Measurements from ENCODE around the gene FLII. TPM values are rescaled to one million over a fixed set of nuclear protein-coding genes. Genes with fewer than 3 reads are reported as not detected.

The FLII gene
- total RNA-seq, 2 donors from 2014 or later, result 299 to 335 TPM

- Mint-ChIP-seq H3K4me1 (peaks cover 5% of the 10 kb centered on the region), H3K27me3 (ENCODE audit: insufficient read depth) (no peaks in the 10 kb centered on the region), H3K27ac (peak overlapping the region; percentile 66), H3K9me3 (no peaks in the 10 kb centered on the region), H3K4me3 (no peak overlapping the region), H3K36me3 (ENCODE audit: low read depth) (peaks cover 41% of the 10 kb centered on the region)
- no peak for DNase-seq
- Histone ChIP-seq H3K4me3 (ENCODE audit: low read length) (no peak overlapping the region), H3K9me3 (ENCODE audit: control insufficient read depth, low read length) (no peaks in the 10 kb centered on the region), H3K4me1 (ENCODE audit: control insufficient read depth, insufficient read depth, low read length) (peaks cover 4% of the 10 kb centered on the region), H3K36me3 (ENCODE audit: control insufficient read depth, insufficient read depth, low read length) (peaks cover 70% of the 10 kb centered on the region), H3K27me3 (ENCODE audit: control insufficient read depth, insufficient read depth, low read length, poor library complexity, severe bottlenecking) (no peaks in the 10 kb centered on the region), H3K27ac (ENCODE audit: low read depth, low read length) (no peak overlapping the region), H3K9ac (ENCODE audit: extremely low read depth, low read length, poor library complexity, severe bottlenecking) (no peak overlapping the region)
- TF ChIP-seq CTCF (conservative IDR thresholded peaks at IDR 0.05), result no peak
- 91 to 94% methylated on average over 9 to 19 of the region's 19 CpGs for WGBS, 2 experiments (ENCODE audit: insufficient coverage in 1 of 2, insufficient read length in 1 of 2)
These were observed 50.4 kb downstream of the FLII start for GRCh38 chr17:18208092-18208491.

- H3K36me3 ChIP-seq (ENCODE audit: control insufficient read depth, insufficient read depth, low read length), result peaks cover 70% of the 10 kb centered on the region
- no peak overlapping the region for H3K4me3 Mint-ChIP-seq
- no peak overlapping the region for H3K9ac ChIP-seq (ENCODE audit: extremely low read depth, low read length, poor library complexity, severe bottlenecking)
- no peaks in the 10 kb centered on the region for H3K9me3 Mint-ChIP-seq
- no peak for DNase-seq
- no peak for TF ChIP-seq CTCF (conservative IDR thresholded peaks at IDR 0.05)
- no peaks in the 10 kb centered on the region for H3K27me3 Mint-ChIP-seq (ENCODE audit: insufficient read depth)
- H3K27ac Mint-ChIP-seq, result no peak overlapping the region
- H3K27ac ChIP-seq (ENCODE audit: low read depth, low read length), result no peak overlapping the region
- no peaks in the 10 kb centered on the region for H3K9me3 ChIP-seq (ENCODE audit: control insufficient read depth, low read length)
- peaks cover 11% of the 10 kb centered on the region for H3K4me1 ChIP-seq (ENCODE audit: control insufficient read depth, insufficient read depth, low read length)
- peaks cover 10% of the 10 kb centered on the region for H3K4me1 Mint-ChIP-seq
- H3K4me3 ChIP-seq (ENCODE audit: low read length), result no peak overlapping the region
- no peaks in the 10 kb centered on the region for H3K27me3 ChIP-seq (ENCODE audit: control insufficient read depth, insufficient read depth, low read length, poor library complexity, severe bottlenecking)
- H3K36me3 Mint-ChIP-seq (ENCODE audit: low read depth), result peaks cover 41% of the 10 kb centered on the region
These were observed 51.6 kb downstream of the FLII start for GRCh38 chr17:18206962-18207361.

- Mint-ChIP-seq H3K36me3 (ENCODE audit: low read depth) (peaks cover 42% of the 10 kb centered on the region), H3K4me1 (peaks cover 14% of the 10 kb centered on the region), H3K27me3 (ENCODE audit: insufficient read depth) (no peaks in the 10 kb centered on the region), H3K9me3 (no peaks in the 10 kb centered on the region), H3K27ac (no peak overlapping the region), H3K4me3 (no peak overlapping the region)
- TF ChIP-seq CTCF (conservative IDR thresholded peaks at IDR 0.05), result no peak
- Histone ChIP-seq H3K4me1 (ENCODE audit: control insufficient read depth, insufficient read depth, low read length) (peaks cover 15% of the 10 kb centered on the region), H3K4me3 (ENCODE audit: low read length) (no peak overlapping the region), H3K27ac (ENCODE audit: low read depth, low read length) (no peak overlapping the region), H3K36me3 (ENCODE audit: control insufficient read depth, insufficient read depth, low read length) (peaks cover 76% of the 10 kb centered on the region), H3K27me3 (ENCODE audit: control insufficient read depth, insufficient read depth, low read length, poor library complexity, severe bottlenecking) (no peaks in the 10 kb centered on the region), H3K9me3 (ENCODE audit: control insufficient read depth, low read length) (no peaks in the 10 kb centered on the region), H3K9ac (ENCODE audit: extremely low read depth, low read length, poor library complexity, severe bottlenecking) (no peak overlapping the region)
- 94 to 96% methylated on average over 2 of the region's 2 CpGs for WGBS, 2 experiments (ENCODE audit: insufficient coverage in 1 of 2, insufficient read length in 1 of 2)
- no peak for DNase-seq
These were observed 52.7 kb downstream of the FLII start for GRCh38 chr17:18205861-18206260.

All from endodermal cell (in vitro differentiated cells).